Tibial nerve (tissue), 4 donors: Measurements from ENCODE around the gene TGFB1I1. TPM values are rescaled to one million over a fixed set of nuclear protein-coding genes. Genes with fewer than 3 reads are reported as not detected.
"Not testable (repeated sequence)": the region's sequence is repeated elsewhere in the genome, so short reads cannot be mapped to it uniquely, and the experiment has no call there.

ENCODE experiments used
- DNase-seq, 2 donors: peaks; one replicate each; pipeline ENCODE4 v3.0.0-alpha.2; 2019; ENCODE audit warnings: low spot score in 2 of 2
- H3K27ac ChIP-seq, 4 donors: fragments of 200-600 bp; sonication (generic) in 3 of 4; one replicate each; pipeline ENCODE4 v1.5.1; 2017 to 2019; ENCODE audit warnings: mild to moderate bottlenecking in 1 of 4
- H3K27me3 ChIP-seq, 2 donors: fragments of 200-600 bp; sonication (generic) in 1 of 2; one replicate each; pipeline versions ENCODE4 v1.5.1 to v1.6.0; 2017 to 2019
- H3K36me3 ChIP-seq, 3 donors: fragments of 200-600 bp; sonication (generic); one replicate each; pipeline ENCODE4 v1.5.1; 2018 to 2019
- H3K4me1 ChIP-seq, 4 donors: fragments of 200-600 bp; sonication (generic) in 3 of 4; one replicate each; pipeline ENCODE4 v1.5.1; 2017 to 2019
- H3K4me3 ChIP-seq, 4 donors: fragments of 200-600 bp; sonication (generic) in 3 of 4; one replicate each; pipeline ENCODE4 v1.5.1; 2017 to 2019; ENCODE audit warnings: mild to moderate bottlenecking in 1 of 4, moderate library complexity in 1 of 4
- H3K9me3 ChIP-seq, 4 donors: fragments of 200-600 bp; sonication (generic) in 3 of 4; one replicate each; pipeline ENCODE4 v1.5.1; 2017 to 2019
- CTCF ChIP-seq, 5 experiments: fragments of 200-600 bp in 3 of 5; fragments of 450-650 bp in 2 of 5; sonication (generic) in 3 of 5; IDR thresholded peaks; one replicate each; pipeline ENCODE4 v1.5.1; 2016 to 2019; ENCODE audit warnings: antibody characterized with exemption in 5 of 5, mild to moderate bottlenecking in 3 of 5, moderate library complexity in 2 of 5
- EP300 ChIP-seq, 2 donors: sonication (generic); formaldehyde crosslinking; IDR thresholded peaks; one replicate each; pipeline ENCODE4 v1.6.1; 2017; ENCODE audit warnings: antibody characterized with exemption in 2 of 2, mild to moderate bottlenecking in 1 of 2
- POLR2A ChIP-seq, 2 donors: fragments of 450-650 bp; IDR thresholded peaks; one replicate each; pipeline ENCODE4 v1.6.1; 2017; ENCODE audit warnings: antibody characterized with exemption in 2 of 2, mild to moderate bottlenecking in 2 of 2, moderate library complexity in 2 of 2
- WGBS, 2 donors: methylation state at CpG; one replicate each; pipeline ENCODE4 v1.1.5; 2018; 5-methylcytosine and 5-hydroxymethylcytosine counted together
- total RNA-seq, 4 donors: library from RNA; depleted of rRNA; stranded (reverse); fragments of >200 nt; gene quantifications; one replicate each; pipeline ENCODE4 v1.1.0, GENCODE V29; 2016

The TGFB1I1 gene
- total RNA-seq, 4 donors from 2014 or later: 29.3 to 68.7 (median 53.5) TPM

GRCh38 chr16:31440516-31441184, 31.3 kb upstream of the TGFB1I1 start:
- peaks cover 0 to 19% (median 0%) of the 10 kb centered on the region in 4 donors for H3K4me1 ChIP-seq
- peaks cover 0 to 13% (median 0%) of the 10 kb centered on the region in 3 donors for H3K36me3 ChIP-seq
- DNase-seq: no peak
- H3K9me3 ChIP-seq: no peaks in the 10 kb centered on the region
- H3K27ac ChIP-seq: no peak overlapping the region
- H3K27me3 ChIP-seq: no peaks in the 10 kb centered on the region
- TF ChIP-seq POLR2A (IDR thresholded peaks at IDR 0.05) (no peak), EP300 (IDR thresholded peaks at IDR 0.05) (no peak), CTCF (IDR thresholded peaks at IDR 0.05) (no peak)
- WGBS, 2 donors: 40 to 46% methylated on average over 4 of the region's 4 CpGs
- H3K4me3 ChIP-seq: no peak overlapping the region

GRCh38 chr16:31441956-31442355, 30.0 kb upstream of the TGFB1I1 start:
- 59 to 73% methylated on average over 32 to 34 of the region's 34 CpGs for WGBS, 2 donors
- DNase-seq: no peak
- TF ChIP-seq EP300 (IDR thresholded peaks at IDR 0.05) (no peak), CTCF (IDR thresholded peaks at IDR 0.05) (no peak), POLR2A (IDR thresholded peaks at IDR 0.05) (no peak)
- Histone ChIP-seq H3K4me3 (peak overlapping the region; percentile 64 to 77 (median 72)), H3K4me1 (peaks cover 0 to 19% (median 0%) of the 10 kb centered on the region in 4 donors), H3K27ac (peak overlapping the region in 2 of 4 donors; percentile 78 to 88), H3K36me3 (no peaks in the 10 kb centered on the region), H3K27me3 (no peaks in the 10 kb centered on the region), H3K9me3 (no peaks in the 10 kb centered on the region)

GRCh38 chr16:31445931-31446330, 26.0 kb upstream of the TGFB1I1 start:
- not testable (repeated sequence) for H3K27ac ChIP-seq, H3K27me3 ChIP-seq, H3K9me3 ChIP-seq, H3K36me3 ChIP-seq, DNase-seq, H3K4me3 ChIP-seq
- WGBS, 2 donors: 80 to 83% methylated on average over 6 of the region's 6 CpGs
- peaks cover 0 to 18% (median 0%) of the 10 kb centered on the region in 4 donors for H3K4me1 ChIP-seq

- no peak for DNase-seq
- Histone ChIP-seq H3K9me3 (no peaks in the 10 kb centered on the region), H3K4me1 (peaks cover 0 to 52% (median 34%) of the 10 kb centered on the region in 4 donors), H3K27ac (peak overlapping the region in 3 of 4 donors; percentile 55 to 78 (median 61)), H3K27me3 (no peaks in the 10 kb centered on the region), H3K36me3 (no peaks in the 10 kb centered on the region), H3K4me3 (no peak overlapping the region)
- 71 to 86% methylated on average over 5 of the region's 5 CpGs for WGBS, 2 donors
- no peak for TF ChIP-seq CTCF (IDR thresholded peaks at IDR 0.05)
- no peak for TF ChIP-seq POLR2A (IDR thresholded peaks at IDR 0.05)
- TF ChIP-seq EP300 (IDR thresholded peaks at IDR 0.05): no peak
Observed at GRCh38 chr16:31451201-31451600, 20.8 kb upstream of the TGFB1I1 start.

GRCh38 chr16:31451681-31452351, 20.1 kb upstream of the TGFB1I1 start:
- DNase-seq: no peak
- no peak for TF ChIP-seq EP300 (IDR thresholded peaks at IDR 0.05)
- peak in 4 of 5 experiments; percentile 19 to 49 (median 36) for TF ChIP-seq CTCF (IDR thresholded peaks at IDR 0.05)
- Histone ChIP-seq H3K36me3 (peaks cover 0 to 5% (median 0%) of the 10 kb centered on the region in 3 donors), H3K27me3 (no peaks in the 10 kb centered on the region), H3K9me3 (no peaks in the 10 kb centered on the region), H3K4me1 (peaks cover 0 to 57% (median 37%) of the 10 kb centered on the region in 4 donors), H3K27ac (peak overlapping the region in 3 of 4 donors; percentile 55 to 78 (median 61)), H3K4me3 (no peak overlapping the region)
- 46 to 49% methylated on average over 11 of the region's 11 CpGs for WGBS, 2 donors
